Breast epithelium (tissue), 4 donors: ENCODE measurements around the gene KIAA0825. TPM values are rescaled to one million over a fixed set of nuclear protein-coding genes. Genes with fewer than 3 reads are reported as not detected.

Experiments used
- DNase-seq, 2 donors: peaks; one replicate each; pipeline ENCODE4 v3.0.0-alpha.2; 2019; ENCODE audit warnings: low spot score in 2 of 2
- H3K27ac ChIP-seq, 2 donors: fragments of 200-600 bp; sonication (generic) in 1 of 2; one replicate each; pipeline ENCODE4 v1.5.1; 2016 to 2019; ENCODE audit warnings: mild to moderate bottlenecking in 1 of 2
- H3K27me3 ChIP-seq, 2 donors: fragments of 200-600 bp; sonication (generic) in 1 of 2; one replicate each; pipeline versions ENCODE4 v1.5.1 to v1.6.0; 2017 to 2019; ENCODE audit warnings: control low read depth in 1 of 2, mild to moderate bottlenecking in 1 of 2
- H3K36me3 ChIP-seq: fragments of 200-600 bp; one replicate; pipeline ENCODE4 v1.5.1; 2019
- H3K4me1 ChIP-seq, 2 donors: fragments of 200-600 bp; sonication (generic); one replicate each; pipeline ENCODE4 v1.5.1; 2016 to 2019; ENCODE audit warnings: control low read depth in 1 of 2
- H3K4me3 ChIP-seq, 3 donors: fragments of 200-600 bp; sonication (generic); 1 replicate in 2 of 3; 2 replicates in 1 of 3; pipeline ENCODE4 v1.5.1; 2016 to 2019; ENCODE audit warnings: mild to moderate bottlenecking in 3 of 3, moderate library complexity in 2 of 3
- H3K9me3 ChIP-seq, 2 donors: fragments of 200-600 bp; sonication (generic) in 1 of 2; one replicate each; pipeline ENCODE4 v1.5.1; 2016 to 2019; ENCODE audit warnings: control low read depth in 1 of 2
- POLR2A ChIP-seq: fragments of 450-650 bp; IDR thresholded peaks from one replicate; pipeline ENCODE4 v1.6.1; 2016; ENCODE audit warnings: antibody characterized with exemption, mild to moderate bottlenecking, moderate library complexity
- POLR2AphosphoS5 ChIP-seq, 3 donors: sonication (generic); formaldehyde crosslinking; IDR thresholded peaks; one replicate each; pipeline ENCODE4 v1.6.1; 2017; ENCODE audit warnings: antibody characterized with exemption in 3 of 3
- intact Hi-C: fragments of 100-400 bp; cut with DNase I; formaldehyde crosslinking; loops from one replicate; pipeline ENCODE4 v1.15.1; 2023; ENCODE audit warnings: low total_unique reads
- total RNA-seq, 3 donors: library from RNA; depleted of rRNA; stranded (reverse); fragments of >200 nt; gene quantifications; one replicate each; pipeline ENCODE4 v1.1.0, GENCODE V29; 2016
- TF ChIP-seq, protein P1 (sequence below), 3 donors: fragments of 450-650 bp; IDR thresholded peaks; one replicate each; pipeline ENCODE4 v1.5.1; 2016 to 2017; ENCODE audit warnings: antibody characterized with exemption in 3 of 3, mild to moderate bottlenecking in 3 of 3, moderate library complexity in 3 of 3

Gene KIAA0825
- total RNA-seq, 3 donors from 2014 or later = 5.9 to 15.5 (median 7.9) TPM

GRCh38 chr5:94388773-94389514 lies 229.5 kb downstream of the KIAA0825 start:
- no peak overlapping the region for H3K27ac ChIP-seq
- no peaks in the 10 kb centered on the region for H3K27me3 ChIP-seq
- no peaks in the 10 kb centered on the region for H3K4me1 ChIP-seq
- no peak for DNase-seq
- intact Hi-C loops = no loop called here
- H3K36me3 ChIP-seq = no peaks in the 10 kb centered on the region
- no peak overlapping the region for H3K4me3 ChIP-seq
- no peaks in the 10 kb centered on the region for H3K9me3 ChIP-seq
- TF ChIP-seq POLR2AphosphoS5 (IDR thresholded peaks at IDR 0.05) (no peak), POLR2A (no peak)
- TF ChIP-seq, protein P1, sequence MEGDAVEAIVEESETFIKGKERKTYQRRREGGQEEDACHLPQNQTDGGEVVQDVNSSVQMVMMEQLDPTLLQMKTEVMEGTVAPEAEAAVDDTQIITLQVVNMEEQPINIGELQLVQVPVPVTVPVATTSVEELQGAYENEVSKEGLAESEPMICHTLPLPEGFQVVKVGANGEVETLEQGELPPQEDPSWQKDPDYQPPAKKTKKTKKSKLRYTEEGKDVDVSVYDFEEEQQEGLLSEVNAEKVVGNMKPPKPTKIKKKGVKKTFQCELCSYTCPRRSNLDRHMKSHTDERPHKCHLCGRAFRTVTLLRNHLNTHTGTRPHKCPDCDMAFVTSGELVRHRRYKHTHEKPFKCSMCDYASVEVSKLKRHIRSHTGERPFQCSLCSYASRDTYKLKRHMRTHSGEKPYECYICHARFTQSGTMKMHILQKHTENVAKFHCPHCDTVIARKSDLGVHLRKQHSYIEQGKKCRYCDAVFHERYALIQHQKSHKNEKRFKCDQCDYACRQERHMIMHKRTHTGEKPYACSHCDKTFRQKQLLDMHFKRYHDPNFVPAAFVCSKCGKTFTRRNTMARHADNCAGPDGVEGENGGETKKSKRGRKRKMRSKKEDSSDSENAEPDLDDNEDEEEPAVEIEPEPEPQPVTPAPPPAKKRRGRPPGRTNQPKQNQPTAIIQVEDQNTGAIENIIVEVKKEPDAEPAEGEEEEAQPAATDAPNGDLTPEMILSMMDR (IDR thresholded peaks at IDR 0.05) = no peak

DNA sequence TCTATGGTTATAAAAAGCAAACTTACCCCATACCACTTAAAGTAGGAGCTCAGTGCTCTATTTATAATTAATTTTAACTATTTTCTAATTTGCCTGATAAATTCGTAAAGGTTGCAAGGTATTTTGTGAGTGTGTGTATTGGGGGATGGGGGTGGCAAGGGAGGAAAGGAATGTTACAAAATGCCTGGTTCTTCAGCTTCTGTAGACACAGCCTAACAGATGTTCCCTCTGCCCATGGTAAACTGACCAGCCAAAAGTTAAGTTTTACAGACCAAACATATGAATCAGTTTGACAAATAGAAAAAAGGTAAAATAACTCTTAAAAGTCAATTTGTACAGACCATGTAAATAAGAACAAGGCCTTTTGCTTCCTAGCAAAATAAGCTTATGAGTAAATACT lies 232.6 kb downstream of the KIAA0825 start:
- Histone ChIP-seq H3K4me3 (no peak overlapping the region), H3K36me3 (no peaks in the 10 kb centered on the region), H3K4me1 (no peaks in the 10 kb centered on the region), H3K27me3 (no peaks in the 10 kb centered on the region), H3K27ac (no peak overlapping the region), H3K9me3 (no peaks in the 10 kb centered on the region)
- intact Hi-C loops = no loop called here
- TF ChIP-seq, protein P1 (IDR thresholded peaks at IDR 0.05) = no peak
- no peak for TF ChIP-seq POLR2AphosphoS5 (IDR thresholded peaks at IDR 0.05)
- no peak for TF ChIP-seq POLR2A
- no peak for DNase-seq

DNA sequence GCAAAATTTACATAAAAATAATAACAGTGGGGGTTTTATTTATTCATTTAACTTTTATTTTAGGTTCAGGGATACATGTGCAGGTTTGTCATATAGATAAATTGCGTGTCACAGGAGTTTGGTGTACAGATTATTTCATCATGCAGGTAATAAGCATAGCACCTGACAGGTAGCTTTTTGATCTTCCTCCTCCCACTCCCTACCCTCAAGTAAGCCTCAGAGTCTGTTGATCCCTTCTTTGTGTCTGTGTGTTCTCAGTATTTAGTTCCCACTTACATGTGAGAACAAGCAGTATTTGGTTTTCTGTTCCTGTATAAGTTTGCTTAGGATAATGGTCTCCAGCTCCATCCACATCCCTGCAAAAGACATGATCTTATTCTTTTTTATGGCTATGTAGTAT lies 240.3 kb downstream of the KIAA0825 start:
- no peaks in the 10 kb centered on the region for H3K27me3 ChIP-seq
- intact Hi-C loops = no loop called here
- no peaks in the 10 kb centered on the region for H3K9me3 ChIP-seq
- no peaks in the 10 kb centered on the region for H3K36me3 ChIP-seq
- no peak for DNase-seq
- H3K4me3 ChIP-seq = no peak overlapping the region
- H3K27ac ChIP-seq = no peak overlapping the region
- TF ChIP-seq POLR2A (no peak), POLR2AphosphoS5 (IDR thresholded peaks at IDR 0.05) (no peak)
- TF ChIP-seq, protein P1 (IDR thresholded peaks at IDR 0.05) = no peak
- H3K4me1 ChIP-seq = no peaks in the 10 kb centered on the region

DNA sequence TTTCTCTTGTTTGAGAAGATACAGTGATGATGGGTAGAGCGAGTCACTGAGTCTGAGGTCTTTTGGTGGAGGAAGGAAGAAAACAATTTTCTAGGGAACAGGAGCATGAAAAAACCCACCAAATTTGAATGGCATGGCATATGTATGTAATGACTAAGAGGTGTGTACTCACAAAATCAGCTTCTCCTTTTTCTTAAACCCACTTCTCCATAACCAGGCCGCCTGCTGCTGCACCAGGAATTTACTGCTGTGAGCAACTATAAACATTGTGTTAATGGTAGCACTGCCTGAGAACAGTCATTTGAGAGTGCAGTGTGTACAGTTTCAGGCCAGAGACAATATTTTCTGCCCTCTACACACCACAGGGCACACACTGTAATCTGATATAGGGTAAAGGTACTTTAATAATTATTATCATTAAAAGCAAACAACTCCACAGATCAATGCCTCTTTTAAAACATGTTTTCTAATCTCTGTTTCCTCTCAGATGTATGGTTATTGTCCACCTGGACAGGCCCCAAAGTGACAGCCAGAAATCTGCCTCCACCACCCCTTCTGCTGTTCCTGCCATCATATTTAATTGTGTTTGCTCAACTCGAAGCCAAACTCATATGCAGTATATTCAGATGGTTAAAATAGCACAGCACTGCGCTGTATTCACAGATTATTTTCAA lies 241.6 kb downstream of the KIAA0825 start:
- H3K4me3 ChIP-seq = no peak overlapping the region
- intact Hi-C loops = no loop called here
- H3K27ac ChIP-seq = no peak overlapping the region
- no peaks in the 10 kb centered on the region for H3K27me3 ChIP-seq
- H3K36me3 ChIP-seq = no peaks in the 10 kb centered on the region
- no peak for DNase-seq
- no peaks in the 10 kb centered on the region for H3K4me1 ChIP-seq
- H3K9me3 ChIP-seq = no peaks in the 10 kb centered on the region
- TF ChIP-seq POLR2A = no peak
- TF ChIP-seq POLR2AphosphoS5 (IDR thresholded peaks at IDR 0.05) = no peak
- TF ChIP-seq, protein P1 (IDR thresholded peaks at IDR 0.05) = no peak

- H3K9me3 ChIP-seq = no peaks in the 10 kb centered on the region
- no peak for DNase-seq
- no peak overlapping the region for H3K4me3 ChIP-seq
- H3K4me1 ChIP-seq = no peaks in the 10 kb centered on the region
- H3K36me3 ChIP-seq = no peaks in the 10 kb centered on the region
- no peak overlapping the region for H3K27ac ChIP-seq
- TF ChIP-seq POLR2A (no peak), POLR2AphosphoS5 (IDR thresholded peaks at IDR 0.05) (no peak)
- TF ChIP-seq, protein P1 (IDR thresholded peaks at IDR 0.05) = no peak
- H3K27me3 ChIP-seq = no peaks in the 10 kb centered on the region
- intact Hi-C loops = no loop called here
Observed at GRCh38 chr5:94375801-94376200, 242.6 kb downstream of the KIAA0825 start.
